GM13976 (cell line): ENCODE data around the gene BRD9.
"Not testable (repeated sequence)": the region's sequence is repeated elsewhere in the genome, so short reads cannot be mapped to it uniquely, and the experiment has no call there.

Source experiments
- DNase-seq: peaks from one replicate; pipeline ENCODE4 v3.0.0; 2012; ENCODE audit warnings: low spot score
- in situ Hi-C: fragments of 300-500 bp; cut with MboI; formaldehyde crosslinking; loops from one replicate; pipeline ENCODE4 v1.12.0; 2022; ENCODE audit warnings: low sequenced_read_pairs, mixed read lengths, inconsistent platforms; ENCODE audit not compliant: unreplicated experiment
- TF ChIP-seq, protein P1 (sequence below): IDR thresholded peaks from 2 replicates; pipeline ENCODE4 v1.5.1; 2012; ENCODE audit warnings: borderline replicate concordance, mild to moderate bottlenecking; ENCODE audit not compliant: insufficient read depth; ENCODE audit errors: extremely low read depth, missing control alignments, control extremely low read depth

The BRD9 gene

GRCh38 chr5:882253-883183, 10.1 kb downstream of the BRD9 start:
- in situ Hi-C loops: no loop called here
- TF ChIP-seq, protein P1, sequence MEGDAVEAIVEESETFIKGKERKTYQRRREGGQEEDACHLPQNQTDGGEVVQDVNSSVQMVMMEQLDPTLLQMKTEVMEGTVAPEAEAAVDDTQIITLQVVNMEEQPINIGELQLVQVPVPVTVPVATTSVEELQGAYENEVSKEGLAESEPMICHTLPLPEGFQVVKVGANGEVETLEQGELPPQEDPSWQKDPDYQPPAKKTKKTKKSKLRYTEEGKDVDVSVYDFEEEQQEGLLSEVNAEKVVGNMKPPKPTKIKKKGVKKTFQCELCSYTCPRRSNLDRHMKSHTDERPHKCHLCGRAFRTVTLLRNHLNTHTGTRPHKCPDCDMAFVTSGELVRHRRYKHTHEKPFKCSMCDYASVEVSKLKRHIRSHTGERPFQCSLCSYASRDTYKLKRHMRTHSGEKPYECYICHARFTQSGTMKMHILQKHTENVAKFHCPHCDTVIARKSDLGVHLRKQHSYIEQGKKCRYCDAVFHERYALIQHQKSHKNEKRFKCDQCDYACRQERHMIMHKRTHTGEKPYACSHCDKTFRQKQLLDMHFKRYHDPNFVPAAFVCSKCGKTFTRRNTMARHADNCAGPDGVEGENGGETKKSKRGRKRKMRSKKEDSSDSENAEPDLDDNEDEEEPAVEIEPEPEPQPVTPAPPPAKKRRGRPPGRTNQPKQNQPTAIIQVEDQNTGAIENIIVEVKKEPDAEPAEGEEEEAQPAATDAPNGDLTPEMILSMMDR: no peak
- no peak for DNase-seq

DNA sequence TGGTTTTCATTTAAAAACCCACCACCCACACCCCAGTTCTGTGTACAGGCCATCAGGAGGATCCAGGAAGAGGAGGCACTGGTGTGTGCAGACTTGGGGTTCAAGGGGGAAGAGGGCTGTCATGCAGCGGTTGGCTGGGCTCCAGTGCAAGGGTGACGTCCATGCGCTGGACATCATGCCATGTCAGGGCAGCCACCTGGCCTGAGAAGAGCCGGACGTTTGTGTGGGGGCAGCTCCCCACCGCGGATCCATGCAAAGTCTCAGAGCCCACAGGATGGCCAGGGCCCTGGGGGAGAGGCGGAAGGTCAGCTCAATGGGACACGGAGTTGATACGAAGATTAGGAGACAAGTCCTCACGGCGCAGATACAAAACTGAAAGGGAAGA, 11.1 kb downstream of the BRD9 start:
- DNase-seq: no peak
- TF ChIP-seq, protein P1: no peak
- in situ Hi-C loops: no loop called here

DNA sequence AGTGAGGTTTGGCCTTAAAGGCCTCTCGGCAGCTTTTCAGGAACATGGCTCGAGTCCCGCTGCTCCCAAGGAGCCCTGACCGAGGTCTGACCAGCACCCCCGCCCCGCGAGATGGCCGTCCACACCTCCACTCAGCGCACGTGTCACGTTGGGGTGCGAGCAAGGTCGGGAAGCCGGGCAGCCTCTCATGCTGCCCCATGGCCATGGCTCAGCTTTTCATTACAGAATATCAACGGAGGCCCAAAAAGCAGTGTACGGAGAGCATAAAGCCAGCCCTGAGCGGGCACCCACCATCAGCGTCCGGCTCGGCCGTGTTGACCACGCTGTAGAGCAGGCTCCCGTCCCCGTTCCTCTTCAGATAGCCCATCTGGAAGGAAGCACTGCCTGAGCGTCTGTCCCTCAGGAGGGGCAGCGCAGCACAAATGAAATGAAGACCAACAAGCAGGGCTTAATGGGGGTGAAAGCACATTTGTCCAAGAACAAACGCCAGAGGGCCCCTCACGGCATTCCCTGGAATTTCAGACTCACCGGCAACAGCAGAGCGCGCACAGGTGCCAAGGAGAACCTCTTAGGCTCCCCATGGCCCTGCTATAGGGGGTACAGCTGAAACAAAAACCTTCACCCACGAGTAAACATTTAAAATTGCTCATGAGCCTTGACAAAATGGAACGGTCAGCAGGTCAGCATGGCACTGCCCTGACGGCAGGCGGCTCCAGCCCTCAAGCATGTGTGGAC, 11.6 kb downstream of the BRD9 start:
- TF ChIP-seq, protein P1: no peak
- in situ Hi-C loops: no loop called here
- no peak for DNase-seq

GRCh38 chr5:878677-879076, 13.9 kb downstream of the BRD9 start:
- in situ Hi-C loops: not testable (repeated sequence)

DNA sequence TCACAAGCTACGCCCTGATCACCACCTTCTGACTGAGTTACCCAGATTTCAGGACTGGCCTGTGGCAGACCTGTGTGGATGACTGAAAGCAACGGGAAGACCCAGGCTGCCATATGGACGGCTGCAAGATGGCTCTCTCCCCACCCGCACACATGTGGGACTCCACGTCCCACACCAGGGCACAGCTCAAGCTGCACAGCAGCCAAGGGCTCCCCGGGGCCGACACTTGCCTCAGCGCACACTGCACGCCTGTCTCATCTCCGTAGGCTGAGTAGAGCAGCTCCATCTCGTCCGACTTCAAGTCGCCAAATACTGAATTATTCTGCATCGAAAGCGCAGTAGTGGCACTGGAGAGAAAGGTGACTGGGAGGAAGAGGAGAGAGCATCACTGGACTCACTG, 14.5 kb downstream of the BRD9 start:
- in situ Hi-C loops: no loop called here
- TF ChIP-seq, protein P1: no peak
- no peak for DNase-seq

More at GRCh38 chr5:878677-879076, 13.9 kb downstream of the BRD9 start:
- DNase-seq: not testable (repeated sequence)

- no peak for DNase-seq
- in situ Hi-C loops: no loop called here
These were observed 15.9 kb downstream of the BRD9 start for GRCh38 chr5:876398-877365.

More at GRCh38 chr5:876398-877365, 15.9 kb downstream of the BRD9 start:
- TF ChIP-seq, protein P1: no peak
